T-helper 1 cell treated with Interleukin-12 subunit alpha and Interleukin-12 subunit beta and Interleukin-4 antibody, amounts not matched to agents 30 ng/mL and 1 ng/mL, for 36 hours (primary cell): ENCODE data around the gene EEIG2. TPM values are rescaled to one million over a fixed set of nuclear protein-coding genes. Genes with fewer than 3 reads are reported as not detected.
"Not testable (repeated sequence)": the region's sequence is repeated elsewhere in the genome, so short reads cannot be mapped to it uniquely, and the experiment has no call there.

Experiments used
- intact Hi-C: fragments of 100-400 bp; cut with micrococcal nuclease; formaldehyde crosslinking; loops from one replicate; pipeline ENCODE4 v1.15.1; 2024
- total RNA-seq: library from RNA; stranded (reverse); gene quantifications from 2 replicates; pipeline ENCODE4 v1.2.3, GENCODE V29; 2022

EEIG2 gene
- 15.4 and 16.3 TPM in 2 replicates for total RNA-seq

DNA sequence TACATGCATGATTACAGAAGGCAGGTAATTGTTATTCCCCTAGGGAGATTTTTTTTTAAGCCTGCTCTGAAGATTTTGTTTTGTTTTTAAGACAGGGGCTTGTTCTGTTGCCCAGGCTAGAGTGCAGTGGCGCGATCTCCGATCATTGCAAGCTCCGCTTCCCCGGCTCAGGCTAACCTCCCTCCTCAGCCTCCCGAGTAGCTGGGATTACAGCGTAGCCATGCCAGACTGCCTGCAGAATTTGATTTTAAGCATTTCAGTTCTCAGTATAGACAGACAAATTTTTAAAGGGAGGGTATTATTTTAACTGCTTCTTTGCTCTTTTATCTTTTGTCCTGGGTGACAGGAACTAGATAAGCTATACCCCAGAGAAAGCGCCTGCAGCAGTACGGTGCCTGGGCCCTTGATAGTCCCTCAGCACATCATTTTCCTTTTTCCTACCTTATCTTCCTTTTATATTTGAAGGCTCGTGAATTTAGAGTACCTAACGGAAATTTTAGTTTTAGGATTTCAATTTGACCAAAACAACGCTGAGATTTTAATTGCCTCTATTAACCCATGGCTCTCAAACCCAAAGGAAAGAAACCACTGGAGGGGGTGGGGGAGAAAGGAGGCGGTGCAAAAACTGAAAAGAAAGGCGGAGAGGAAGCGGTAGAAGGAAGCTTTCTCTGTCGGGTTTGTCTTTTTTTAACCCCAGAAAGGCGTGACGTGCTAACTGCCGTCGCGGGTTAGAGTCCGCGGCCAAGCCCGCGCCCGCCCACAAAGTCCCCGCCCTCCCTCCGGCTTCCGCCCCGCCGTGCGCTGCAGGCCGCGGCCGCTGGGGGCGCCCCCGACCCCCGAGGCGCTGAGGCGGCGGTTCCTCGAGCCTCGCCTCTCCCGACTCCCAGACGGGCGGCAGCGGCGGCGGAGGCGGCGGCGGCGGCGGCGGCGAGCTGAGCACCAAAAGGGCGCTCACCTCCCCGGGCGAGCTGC, at the start of gene EEIG2:
EEIG2 (plus strand) TSS at position 886 of the 972 bp plus-strand sequence. CDS start 329 bp downstream, outside the sequence.
- intact Hi-C loops, result loop anchor here (1.0 to 10.0 kb wide), 11 partner anchors 8 to 595 kb away; partner anchors contain the start of genes CLCC1, PRPF38B, STXBP3 and TMEM167B

DNA sequence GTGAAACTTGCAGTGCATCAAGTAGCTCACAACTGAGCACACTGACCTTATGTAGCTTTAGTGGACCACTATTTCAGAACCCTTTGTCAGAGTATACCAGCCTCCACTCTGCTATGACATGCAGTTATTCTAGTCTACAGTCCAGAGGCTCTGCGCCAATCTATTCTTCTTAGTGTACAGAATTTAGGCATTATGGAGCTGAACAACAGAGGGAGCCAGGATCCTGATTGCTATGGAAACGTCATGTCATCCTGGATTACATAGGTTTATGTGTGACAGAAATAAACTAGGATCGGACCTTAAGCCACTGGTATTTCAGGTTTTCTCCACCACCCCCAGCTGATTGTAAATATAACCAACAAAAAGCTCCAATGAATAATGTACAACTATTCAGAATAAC, 48.1 kb upstream of the EEIG2 start:
- intact Hi-C loops, result loop anchor here (1.0 to 2.0 kb wide), 7 partner anchors 50 to 387 kb away; partner anchors contain the start of genes PRPF38B and STXBP3

DNA sequence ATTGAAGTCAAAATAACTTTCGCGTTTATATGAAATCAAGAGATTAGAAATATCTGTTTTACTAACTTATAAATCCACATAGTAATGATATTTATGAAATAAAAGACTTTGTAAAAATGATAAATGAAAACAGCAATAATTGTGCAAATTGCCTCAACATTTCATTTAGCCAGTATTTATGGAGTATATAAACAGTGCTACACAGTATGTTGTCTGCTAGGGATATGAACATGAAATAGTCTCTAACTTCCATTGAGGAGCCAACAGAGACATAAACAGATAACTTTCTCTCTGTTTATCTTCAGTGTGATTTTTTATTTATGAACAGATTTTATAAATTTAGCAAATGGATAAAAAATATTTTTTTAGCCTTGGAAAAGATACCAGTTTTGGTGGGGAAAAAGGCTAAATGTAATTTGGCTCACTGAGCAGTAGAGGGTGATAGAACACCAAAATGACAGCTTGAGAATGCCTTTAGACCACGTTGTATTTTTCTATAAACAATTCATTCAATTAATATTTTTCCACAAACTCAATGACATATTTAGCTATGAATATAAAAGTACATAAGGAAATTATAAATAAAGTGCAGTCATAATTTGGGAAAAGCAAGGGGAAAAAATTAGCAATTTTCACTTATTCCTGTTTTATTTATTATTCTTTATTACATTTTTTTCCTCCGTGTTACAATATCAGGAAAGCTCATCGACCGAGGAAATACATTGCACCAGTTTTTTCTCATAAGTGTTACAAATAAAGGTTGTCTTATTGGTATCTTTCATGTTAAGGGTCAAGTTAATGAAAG, 47.5 kb upstream of the EEIG2 start:
- intact Hi-C loops, result loop anchor here (1.0 to 2.0 kb wide), 7 partner anchors 49 to 386 kb away; partner anchors contain the start of genes PRPF38B and STXBP3

DNA sequence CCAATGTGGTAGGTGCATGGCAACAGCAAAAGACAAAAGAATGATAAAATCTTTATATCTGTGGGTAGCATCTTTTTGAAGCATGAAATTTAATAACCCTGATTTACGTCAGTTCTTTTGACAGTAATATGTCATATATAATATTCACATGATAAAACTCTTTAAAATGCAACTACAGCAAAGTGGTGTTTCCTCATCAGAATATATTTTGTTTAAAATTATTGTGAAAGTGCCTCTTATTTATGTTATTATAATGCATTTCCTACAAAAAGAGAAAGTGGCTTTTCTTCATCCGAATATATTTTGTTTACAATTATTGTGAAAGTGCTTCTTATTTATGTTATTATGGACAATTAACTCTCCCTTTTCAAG, 46.9 kb upstream of the EEIG2 start:
- intact Hi-C loops, result loop anchor here (2.0 kb wide), 4 partner anchors 58 to 386 kb away; partner anchors contain the start of genes PRPF38B and STXBP3

DNA sequence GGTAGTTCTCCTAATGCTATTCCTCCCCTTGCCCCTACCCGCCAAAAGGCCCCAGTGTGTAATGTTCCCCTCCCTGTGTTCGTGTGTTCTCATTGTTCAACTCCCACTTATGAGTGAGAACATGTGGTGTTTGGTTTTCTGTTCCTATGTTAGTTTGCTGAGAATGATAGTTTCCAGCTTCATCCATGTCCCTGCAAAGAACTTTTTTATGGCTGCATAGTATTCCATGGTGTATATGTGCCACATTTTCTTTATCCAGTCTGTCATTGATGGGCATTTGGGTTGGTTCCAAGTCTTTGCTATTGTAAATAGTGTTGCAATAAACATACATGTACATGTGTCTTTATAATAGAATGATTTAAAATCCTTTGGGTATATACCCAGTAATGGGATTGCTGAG, 46.0 kb upstream of the EEIG2 start:
- intact Hi-C loops, result loop anchor here (2.0 kb wide), 4 partner anchors 57 to 385 kb away; partner anchors contain the start of genes PRPF38B and STXBP3

DNA sequence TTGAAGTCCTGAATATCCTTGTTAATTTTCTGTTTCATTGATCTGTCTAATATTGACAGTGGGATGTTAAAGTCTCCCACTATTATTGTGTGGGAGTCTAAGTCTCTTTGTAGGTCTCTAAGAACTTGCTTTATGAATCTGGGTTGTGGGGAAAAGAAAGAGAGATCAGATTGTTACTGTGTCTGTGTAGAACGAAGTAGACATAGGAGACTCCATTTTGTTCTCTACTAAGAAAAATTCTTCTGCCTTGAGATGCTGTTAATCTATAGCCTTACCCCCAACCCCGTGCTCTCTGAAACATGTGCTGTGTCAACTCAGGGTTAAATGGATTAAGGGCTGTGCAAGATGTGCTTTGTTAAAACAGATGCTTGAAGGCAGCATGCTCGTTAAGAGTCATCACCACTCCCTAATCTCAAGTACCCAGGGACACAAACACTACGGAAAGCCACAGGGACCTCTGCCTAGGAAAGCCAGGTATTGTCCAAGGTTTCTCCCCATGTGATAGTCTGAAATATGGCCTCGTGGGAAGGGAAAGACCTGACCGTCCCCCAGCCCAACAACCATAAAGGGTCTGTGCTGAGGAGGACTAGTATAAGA, 42.5 kb upstream of the EEIG2 start:
- intact Hi-C loops, result not testable (repeated sequence)

DNA sequence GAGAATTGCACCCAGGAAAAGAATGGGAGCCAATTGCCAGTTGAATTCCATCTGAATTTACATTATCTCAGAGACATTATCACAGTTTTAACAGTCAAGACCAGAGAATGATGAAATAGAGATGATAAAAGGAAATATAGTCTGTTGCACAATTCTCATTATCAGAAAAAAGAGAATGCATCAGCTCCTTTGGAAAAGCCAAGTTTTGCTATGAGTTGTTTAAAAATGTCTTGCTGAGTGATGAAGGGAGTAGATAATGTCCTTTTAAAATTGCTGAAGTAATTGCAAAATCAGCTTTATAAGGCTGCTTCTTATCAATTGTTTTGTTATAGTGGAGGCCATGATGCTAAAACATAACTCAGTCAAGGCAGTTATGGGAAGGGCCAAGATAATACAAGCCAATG, 37.9 kb upstream of the EEIG2 start:
- intact Hi-C loops, result no loop called here

DNA sequence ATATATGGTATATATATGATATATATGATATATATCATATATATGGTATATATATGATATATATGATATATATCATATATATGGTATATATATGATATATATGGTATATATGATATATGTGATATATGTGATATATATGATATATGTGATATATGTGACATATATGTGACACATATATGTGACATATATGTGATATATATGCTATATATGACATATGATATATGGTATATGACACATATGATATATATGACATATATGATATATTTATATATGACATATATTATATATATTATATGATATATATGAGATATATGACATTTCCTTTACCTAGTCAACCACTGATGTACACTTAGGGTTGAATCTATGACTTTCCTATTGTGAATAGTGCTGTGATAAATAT, 36.1 kb upstream of the EEIG2 start:
- intact Hi-C loops, result no loop called here

DNA sequence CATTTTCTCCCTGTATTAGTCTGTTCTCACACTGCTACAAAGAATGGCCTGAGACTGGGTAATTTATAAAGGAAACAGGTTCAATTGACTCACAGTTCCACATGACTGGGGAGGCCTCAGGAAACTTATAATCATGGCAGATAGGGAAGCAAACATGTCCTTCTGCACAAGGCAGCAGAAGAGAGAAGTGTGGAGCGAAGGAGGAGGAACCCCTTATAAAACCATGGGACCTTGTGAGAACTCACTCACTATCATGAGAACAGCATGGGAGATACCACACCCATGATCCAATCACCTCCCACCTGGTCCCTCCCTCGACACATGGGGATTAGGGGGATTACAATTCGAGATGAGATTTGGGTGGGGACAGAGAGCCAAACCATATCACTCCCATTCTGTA, 35.2 kb upstream of the EEIG2 start:
- intact Hi-C loops, result no loop called here

DNA sequence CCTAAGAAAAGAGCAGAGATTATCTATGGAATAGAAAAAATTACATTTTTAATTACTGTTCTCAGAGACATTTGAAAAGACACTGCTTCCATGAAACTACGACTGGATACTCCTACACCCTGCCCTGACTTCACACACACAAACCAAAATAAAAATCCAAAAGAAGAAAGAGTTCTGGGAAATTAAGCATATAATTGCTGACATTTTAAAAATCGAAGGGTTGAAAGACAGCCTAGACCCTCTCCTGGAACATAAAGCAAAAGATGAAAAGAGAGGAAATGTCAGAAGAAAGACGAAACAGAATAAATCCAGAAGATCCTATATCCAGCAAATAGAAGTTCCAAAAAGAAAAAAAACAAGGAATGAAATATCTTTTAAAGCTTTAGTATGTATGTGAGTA, 32.8 kb upstream of the EEIG2 start:
- intact Hi-C loops, result no loop called here

DNA sequence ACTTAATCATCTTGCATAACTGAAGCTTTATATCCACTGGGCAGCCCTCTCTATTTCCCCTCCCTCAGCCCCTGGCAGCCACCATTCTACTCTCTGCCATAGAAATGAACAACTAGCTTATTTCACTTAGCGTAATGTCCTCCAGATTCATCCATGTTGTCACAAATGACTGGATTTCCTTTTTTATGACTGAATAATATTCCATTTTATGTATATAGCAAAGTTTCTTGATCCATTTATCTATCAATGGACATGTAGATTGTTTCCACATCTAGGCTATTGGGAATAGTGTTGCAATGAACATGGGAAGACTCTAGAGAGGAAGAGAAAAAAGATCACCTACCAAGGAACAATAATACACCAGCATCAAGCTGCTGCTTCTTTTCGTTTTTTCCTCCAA, 32.1 kb upstream of the EEIG2 start:
- intact Hi-C loops, result no loop called here

DNA sequence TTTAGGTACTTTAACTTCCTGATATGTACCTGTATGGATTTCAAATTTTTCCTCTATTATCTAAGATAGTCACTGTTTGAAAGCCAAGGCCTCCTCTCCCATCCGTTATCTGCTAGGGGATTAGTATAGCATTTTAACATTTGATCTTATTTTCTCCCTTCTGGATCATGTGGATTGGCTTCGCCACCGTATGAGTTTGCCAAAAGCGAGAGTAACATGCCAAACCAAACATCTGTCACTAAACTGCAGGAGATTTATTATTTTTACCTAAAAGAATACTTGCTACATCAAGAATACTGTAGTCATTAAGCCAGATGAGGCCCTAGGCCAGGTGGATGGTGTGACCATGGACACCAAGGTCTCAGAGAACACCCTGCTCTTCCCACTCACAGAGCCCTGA, 28.5 kb upstream of the EEIG2 start:
- intact Hi-C loops, result no loop called here

DNA sequence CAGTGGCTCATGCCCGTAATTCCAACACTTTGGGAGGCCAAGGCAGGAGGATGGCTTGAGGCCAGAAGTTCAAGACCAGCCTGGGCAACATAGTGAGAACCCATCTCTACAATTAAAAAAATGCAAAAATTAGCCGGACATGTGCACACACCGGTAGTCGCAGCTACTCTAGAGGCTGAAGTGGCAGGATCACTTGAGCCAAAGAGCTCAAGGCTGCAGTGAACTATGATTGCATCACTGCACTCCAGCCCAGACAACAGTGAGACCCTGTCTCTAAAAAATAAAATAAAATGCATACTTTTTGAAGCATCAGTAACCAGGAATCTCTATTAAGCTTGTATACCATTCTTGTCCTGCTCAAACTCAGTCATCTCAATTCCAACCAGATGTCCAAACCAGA, 27.2 kb upstream of the EEIG2 start:
- intact Hi-C loops, result no loop called here

DNA sequence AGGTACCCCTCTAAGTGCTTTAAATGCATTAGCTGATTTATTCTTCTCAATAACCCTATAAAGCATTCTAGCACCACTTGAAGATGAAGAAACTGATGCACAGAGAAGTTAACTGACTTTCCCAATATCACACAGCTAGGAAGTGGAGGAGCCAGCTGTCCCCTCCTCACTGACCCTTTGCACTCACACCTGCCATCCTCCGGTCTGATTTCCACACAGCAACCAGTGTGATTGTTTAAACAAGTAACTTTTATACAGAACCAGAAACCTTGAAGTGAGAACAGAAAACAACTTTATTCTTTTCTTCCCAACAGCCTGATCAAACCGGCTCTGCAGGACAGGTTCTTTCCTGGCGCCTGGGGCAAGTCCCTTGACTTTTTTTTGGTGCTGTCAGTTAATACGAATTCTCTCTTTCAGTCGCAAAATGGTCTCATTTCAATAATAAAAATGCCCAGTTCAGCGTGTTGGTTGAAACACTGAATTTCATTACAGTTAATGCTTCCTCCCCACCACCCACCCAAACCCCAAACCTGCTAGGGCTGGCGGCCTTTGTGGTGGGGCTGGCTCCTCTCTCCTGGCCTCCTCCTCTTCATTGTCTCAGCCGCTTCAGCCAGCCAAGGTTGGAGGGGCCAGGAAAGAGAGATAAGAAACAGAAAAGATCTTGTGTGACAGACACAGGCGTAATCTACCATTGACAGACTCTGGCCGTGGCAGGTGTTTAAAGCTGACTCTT, 26.4 kb upstream of the EEIG2 start:
- intact Hi-C loops, result no loop called here

DNA sequence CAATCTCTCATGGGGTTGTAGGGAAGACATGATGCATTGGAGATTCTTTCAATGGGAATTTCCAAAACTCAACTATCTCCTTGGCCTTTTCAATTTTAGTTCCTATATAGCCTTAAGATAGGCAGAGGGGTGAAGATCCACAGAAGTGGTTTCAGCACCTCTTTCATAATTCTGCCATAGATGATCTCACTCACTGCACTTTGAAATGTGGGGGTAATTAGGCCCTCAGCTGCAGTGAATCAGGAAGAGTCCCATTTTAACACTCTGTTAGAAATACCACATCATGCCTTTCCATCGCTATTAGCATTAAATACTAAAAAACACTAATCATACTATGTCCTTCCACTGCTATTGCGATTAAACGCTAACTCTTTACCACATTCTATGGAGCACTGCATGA, 25.1 kb upstream of the EEIG2 start:
- intact Hi-C loops, result no loop called here

DNA sequence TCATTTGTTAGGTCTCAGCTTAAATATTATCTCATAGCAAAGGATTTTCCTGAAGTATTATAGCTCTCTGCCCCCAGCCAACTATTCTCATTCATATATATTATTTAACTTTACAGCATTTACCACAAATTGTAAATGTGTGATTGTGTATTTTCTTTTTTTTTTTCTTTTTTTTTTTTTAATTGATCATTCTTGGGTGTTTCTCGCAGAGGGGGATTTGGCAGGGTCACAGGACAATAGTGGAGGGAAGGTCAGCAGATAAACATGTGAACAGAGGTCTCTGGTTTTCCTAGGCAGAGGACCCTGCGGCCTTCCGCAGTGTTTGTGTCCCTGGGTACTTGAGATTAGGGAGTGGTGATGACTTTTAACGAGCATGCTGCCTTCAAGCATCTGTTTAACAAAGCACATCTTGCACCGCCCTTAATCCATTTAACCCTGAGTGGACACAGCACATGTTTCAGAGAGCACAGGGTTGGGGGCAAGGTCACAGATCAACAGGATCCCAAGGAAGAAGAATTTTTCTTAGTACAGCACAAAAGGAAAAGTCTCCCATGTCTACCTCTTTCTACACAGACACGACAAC, 24.5 kb upstream of the EEIG2 start:
- intact Hi-C loops, result not testable (repeated sequence)

DNA sequence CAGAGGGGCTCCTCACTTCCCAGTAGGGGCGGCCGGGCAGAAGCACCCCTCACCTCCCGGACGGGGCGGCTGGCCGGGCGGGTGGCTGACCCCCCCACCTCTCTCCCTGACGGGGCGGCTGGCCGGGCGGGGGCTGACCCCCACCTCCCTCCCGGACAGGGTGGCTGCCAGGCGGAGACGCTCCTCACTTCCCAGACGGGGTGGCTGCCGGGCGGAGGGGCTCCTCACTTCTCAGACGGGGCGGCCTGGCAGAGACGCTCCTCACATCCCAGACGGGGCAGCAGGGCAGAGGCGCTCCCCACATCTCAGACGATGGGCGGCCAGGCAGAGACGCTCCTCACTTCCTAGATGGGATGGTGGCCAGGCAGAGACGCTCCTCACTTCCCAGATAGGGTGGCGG, 23.9 kb upstream of the EEIG2 start:
- intact Hi-C loops, result not testable (repeated sequence)

DNA sequence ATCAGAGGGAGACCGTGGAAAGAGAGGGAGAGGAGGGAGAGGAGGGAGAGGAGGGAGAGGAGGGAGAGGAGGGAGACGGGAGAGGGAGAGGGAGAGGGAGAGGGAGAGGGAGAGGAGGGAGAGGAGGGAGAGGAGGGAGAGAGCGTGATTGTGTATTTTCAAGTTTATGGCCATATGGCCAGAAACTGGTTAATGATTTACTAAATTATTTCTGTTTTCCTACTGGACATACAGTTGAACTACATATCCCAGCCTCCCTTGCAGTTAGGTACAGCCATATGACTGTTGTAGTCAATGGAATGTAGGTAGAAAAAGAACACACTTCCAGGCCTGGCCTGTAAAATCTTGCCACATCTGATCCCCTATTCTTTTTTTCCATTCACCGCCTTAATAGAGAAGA, 23.1 kb upstream of the EEIG2 start:
- intact Hi-C loops, result not testable (repeated sequence)

DNA sequence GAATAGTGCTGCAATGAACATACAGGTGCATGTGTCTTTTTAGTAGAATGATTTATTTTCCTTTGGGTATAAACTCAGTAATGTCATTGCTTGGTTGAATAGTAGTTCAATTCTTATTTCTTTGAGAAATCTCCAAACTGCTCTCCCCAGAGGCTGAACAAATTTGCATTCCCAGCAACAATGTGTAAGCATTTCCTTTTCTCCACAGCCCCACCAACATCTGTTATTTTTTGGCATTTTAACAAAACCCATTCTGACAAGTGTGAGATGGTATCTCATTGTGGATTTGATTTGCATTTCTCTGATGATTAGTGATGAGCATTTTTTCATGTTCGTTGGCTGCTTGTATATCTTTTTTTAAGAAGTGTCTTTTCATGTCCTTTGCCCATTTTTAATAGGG, 21.9 kb upstream of the EEIG2 start:
- intact Hi-C loops, result no loop called here

DNA sequence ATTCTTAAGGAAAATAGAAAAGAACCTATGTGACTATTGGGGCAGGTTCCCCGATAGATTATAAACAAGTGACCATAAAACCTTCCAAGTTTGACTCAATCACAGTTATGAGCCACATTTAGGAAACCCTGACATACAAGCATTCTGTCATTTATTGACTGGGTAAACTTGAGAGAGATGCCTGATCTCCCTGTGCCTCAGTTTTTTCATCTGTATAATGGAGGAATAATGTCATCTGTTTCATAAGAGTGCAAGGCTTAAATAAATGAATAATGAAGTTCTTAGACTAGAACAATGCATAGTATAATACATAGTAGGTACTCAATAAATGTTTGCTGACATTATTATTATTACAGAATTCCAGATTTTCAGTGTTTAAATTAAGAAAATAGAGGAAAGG, 18.9 kb upstream of the EEIG2 start:
- intact Hi-C loops, result no loop called here
